Smooth muscle cell of bladder (primary cell): Measurements from ENCODE around the gene UGT2B10. TPM values are rescaled to one million over a fixed set of nuclear protein-coding genes. Genes with fewer than 3 reads are reported as not detected.

Source experiments
- total RNA-seq: library from RNA; depleted of rRNA; stranded (reverse); fragments of >200 nt; gene quantifications from 2 replicates; pipeline ENCODE4 v1.2.3, GENCODE V29; 2014

UGT2B10 gene
- total RNA-seq, result not detected in 2 replicates

GRCh38 chr4:68815617-68816409 is at the start of gene UGT2B10:
Gene UGT2B10, plus strand, starts transcription at chr4:68815994. Its CDS starts 26 bp downstream, at chr4:68816020.

Other genes starting within 250 kb of the UGT2B10 start
- gene UGT2B17, start 239.7 kb upstream of the UGT2B10 start, total RNA-seq, result not detected in 2 replicates
- not detected in 2 replicates for gene UGT2B15, start 145.3 kb upstream of the UGT2B10 start, total RNA-seq
- not detected in 2 replicates for gene UGT2A3, start 135.8 kb downstream of the UGT2B10 start, total RNA-seq